A549 (cell line): ENCODE measurements around the gene AFAP1.

Experiments used
- BCL3 ChIP-seq: fragments of >200 bp; sonication (Bioruptor Twin); formaldehyde crosslinking; IDR thresholded peaks from 3 replicates; pipeline ENCODE4 v1.6.1; 2016
- CTCF ChIP-seq: fragments of >200 bp; sonication (Bioruptor Twin); formaldehyde crosslinking; IDR thresholded peaks from 3 replicates; pipeline ENCODE4 v1.5.1; 2016
- POLR2AphosphoS2 ChIP-seq: conservative IDR thresholded peaks from 2 replicates; pipeline ENCODE4 v1.6.1; 2012; ENCODE audit warnings: low read length, improper control_type of control experiment, inconsistent platforms

GRCh38 chr4:7858498-7858897 is 81.2 kb downstream of the AFAP1 start:
- TF ChIP-seq POLR2AphosphoS2: no peak
- no peak for TF ChIP-seq BCL3
- TF ChIP-seq CTCF: no peak
